Measurements from ENCODE around the gene ACAD11. TPM values are rescaled to one million over a fixed set of nuclear protein-coding genes. Genes with fewer than 3 reads are reported as not detected.

The ACAD11 gene
- total and polyA plus RNA-seq, 2 experiments from 2014 or later, result 15.6 to 17.3 TPM

DNA sequence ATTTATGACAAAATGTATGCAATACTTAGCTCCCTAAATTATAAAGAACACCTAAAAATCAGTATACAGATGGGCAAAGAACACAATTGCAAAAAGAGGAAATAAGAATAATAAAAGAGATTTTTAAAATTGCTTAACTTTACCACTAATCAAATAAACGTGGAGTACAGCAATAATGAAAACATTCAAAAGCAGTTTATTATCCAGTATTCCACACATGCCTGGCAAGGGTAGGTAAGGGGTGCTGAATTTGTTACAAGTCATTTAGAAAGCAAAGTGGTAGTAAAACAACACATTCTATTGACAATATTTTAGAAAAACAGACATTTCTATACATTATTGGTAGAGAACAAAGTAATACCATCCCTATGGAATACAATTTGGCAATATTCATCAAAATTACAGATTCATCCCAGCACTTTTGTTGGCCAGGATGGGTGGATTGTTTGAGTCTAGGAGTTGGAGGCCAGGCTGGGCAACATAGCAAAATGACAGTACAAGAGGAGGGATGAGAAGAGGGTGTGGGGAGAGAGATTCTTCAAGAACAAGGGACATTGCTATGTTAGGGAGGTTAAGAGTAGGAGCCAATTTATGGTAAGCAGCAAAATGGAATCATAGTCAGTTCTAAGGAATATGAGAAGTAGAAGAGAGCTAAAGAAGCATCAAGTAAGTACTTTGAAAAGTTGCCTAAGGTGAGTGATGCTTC lies 66.2 kb downstream of the ACAD11 start:
- TF ChIP-seq EZH2phosphoT487 (IDR thresholded peaks at IDR 0.05; ENCODE audit: insufficient read depth, low read depth), result no peak
- TF ChIP-seq EZH2 (IDR thresholded peaks at IDR 0.05; ENCODE audit: insufficient read depth, poor library complexity, severe bottlenecking), result no peak
- Histone ChIP-seq H3K4me3 (peak overlapping the region; percentile 18), H3K9ac (peak overlapping the region; percentile 57), H3K79me2 (ENCODE audit: insufficient read depth) (peaks cover 5% of the 10 kb centered on the region), H2AFZ (no peak overlapping the region), H3K27me3 (replicated peaks; ENCODE audit: insufficient read depth) (no peaks in the 10 kb centered on the region), H4K20me1 (ENCODE audit: insufficient read depth) (no peaks in the 10 kb centered on the region), H3K9me3 (ENCODE audit: low read depth) (no peaks in the 10 kb centered on the region), H3K4me1 (ENCODE audit: insufficient read depth) (peaks cover 54% of the 10 kb centered on the region), H3K4me2 (ENCODE audit: unreplicated experiment) (peak overlapping the region; percentile 64), H3K27ac (peak overlapping the region; percentile 87), H3F3A (ENCODE audit: insufficient read depth) (peaks cover 51% of the 10 kb centered on the region), H3K9me2 (ENCODE audit: insufficient read depth) (no peaks in the 10 kb centered on the region), H3K36me3 (ENCODE audit: low read depth) (no peaks in the 10 kb centered on the region)
- peak; percentile 56 for DNase-seq
- in situ Hi-C loops (cut with MboI), result no loop called here
- WGBS, 2 experiments (ENCODE audit: low coverage in 1 of 2, low lambda C conversion rate in 2 of 2, missing lambda C conversion rate in 2 of 2), result 0% methylated on average over 1 of the region's 1 CpG

DNA sequence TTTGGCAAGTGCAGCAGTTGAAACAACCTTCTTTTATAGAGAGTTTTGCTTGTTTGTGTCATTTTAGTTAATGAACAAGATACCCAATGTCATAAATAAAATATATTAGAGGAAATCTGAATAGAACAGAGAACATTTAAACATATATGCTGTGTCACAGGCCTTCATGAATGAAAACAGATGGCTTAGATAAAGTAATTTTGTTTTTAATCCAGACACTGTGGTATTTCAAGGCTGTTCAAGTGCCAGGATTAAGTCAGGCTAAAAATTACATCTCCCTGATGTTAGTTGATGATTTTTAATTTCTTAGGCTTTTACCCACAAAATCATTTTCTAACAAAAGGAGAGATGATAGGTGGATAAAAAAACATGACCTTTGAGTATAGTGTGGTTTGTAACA lies 67.4 kb downstream of the ACAD11 start:
- DNase-seq, result peak; percentile 30
- no peak for TF ChIP-seq EZH2 (IDR thresholded peaks at IDR 0.05; ENCODE audit: insufficient read depth, poor library complexity, severe bottlenecking)
- TF ChIP-seq EZH2phosphoT487 (IDR thresholded peaks at IDR 0.05; ENCODE audit: insufficient read depth, low read depth), result no peak

DNA sequence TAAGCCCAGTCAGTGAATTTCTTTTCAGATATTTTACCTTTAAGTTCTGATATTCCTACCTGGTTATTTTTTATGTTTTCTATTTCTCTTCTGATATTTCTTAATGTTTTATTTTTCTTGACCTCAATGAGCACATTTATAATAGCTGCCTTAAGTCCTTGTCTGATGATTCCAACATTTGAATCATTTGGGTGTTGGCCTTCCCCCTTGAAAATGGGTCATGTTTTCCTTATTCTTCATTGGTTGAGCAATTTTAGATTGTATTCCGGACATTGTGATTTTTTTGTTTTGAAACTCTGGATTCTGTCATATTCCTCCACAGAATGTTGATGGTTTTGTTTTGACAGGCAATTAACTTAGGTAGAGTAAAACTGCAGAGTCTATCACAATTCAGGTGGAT lies 72.2 kb downstream of the ACAD11 start:
- no peak overlapping the region for H2AFZ ChIP-seq
- H3K4me1 ChIP-seq (ENCODE audit: insufficient read depth), result peaks cover 15% of the 10 kb centered on the region
- no peaks in the 10 kb centered on the region for H3K27me3 ChIP-seq (replicated peaks; ENCODE audit: insufficient read depth)
- in situ Hi-C loops (cut with MboI), result no loop called here
- H4K20me1 ChIP-seq (ENCODE audit: insufficient read depth), result no peaks in the 10 kb centered on the region
- peak; percentile 53 for DNase-seq
- no peaks in the 10 kb centered on the region for H3K36me3 ChIP-seq (ENCODE audit: low read depth)
- no peak for TF ChIP-seq EZH2phosphoT487 (IDR thresholded peaks at IDR 0.05; ENCODE audit: insufficient read depth, low read depth)
- no peak for TF ChIP-seq EZH2 (IDR thresholded peaks at IDR 0.05; ENCODE audit: insufficient read depth, poor library complexity, severe bottlenecking)
- H3K9me2 ChIP-seq (ENCODE audit: insufficient read depth), result no peaks in the 10 kb centered on the region
- no peaks in the 10 kb centered on the region for H3K9me3 ChIP-seq (ENCODE audit: low read depth)
- no peaks in the 10 kb centered on the region for H3K79me2 ChIP-seq (ENCODE audit: insufficient read depth)
- H3K4me2 ChIP-seq (ENCODE audit: unreplicated experiment), result no peak overlapping the region
- H3K9ac ChIP-seq, result no peak overlapping the region
- no peak overlapping the region for H3K27ac ChIP-seq
- peaks cover 2% of the 10 kb centered on the region for H3F3A ChIP-seq (ENCODE audit: insufficient read depth)
- no peak overlapping the region for H3K4me3 ChIP-seq
- WGBS, 2 experiments (ENCODE audit: low coverage in 1 of 2, low lambda C conversion rate in 2 of 2, missing lambda C conversion rate in 2 of 2), result 17 to 19% methylated on average over 1 of the region's 1 CpG

More for the DNA sequence above, 67.4 kb downstream of the ACAD11 start:
- Histone ChIP-seq H3K79me2 (ENCODE audit: insufficient read depth) (no peaks in the 10 kb centered on the region), H3K9ac (peak overlapping the region; percentile 57; the same call in 1 of the 2 replicates), H3K4me1 (ENCODE audit: insufficient read depth) (peaks cover 48% of the 10 kb centered on the region), H3K36me3 (ENCODE audit: low read depth) (no peaks in the 10 kb centered on the region), H3K4me3 (no peak overlapping the region), H3F3A (ENCODE audit: insufficient read depth) (peaks cover 49% of the 10 kb centered on the region), H3K9me2 (ENCODE audit: insufficient read depth) (no peaks in the 10 kb centered on the region), H3K27me3 (replicated peaks; ENCODE audit: insufficient read depth) (no peaks in the 10 kb centered on the region), H4K20me1 (ENCODE audit: insufficient read depth) (no peaks in the 10 kb centered on the region), H3K9me3 (ENCODE audit: low read depth) (no peaks in the 10 kb centered on the region), H3K27ac (peak overlapping the region; percentile 87), H3K4me2 (ENCODE audit: unreplicated experiment) (peak overlapping the region; percentile 64), H2AFZ (no peak overlapping the region)
- in situ Hi-C loops (cut with MboI), result no loop called here

DNA sequence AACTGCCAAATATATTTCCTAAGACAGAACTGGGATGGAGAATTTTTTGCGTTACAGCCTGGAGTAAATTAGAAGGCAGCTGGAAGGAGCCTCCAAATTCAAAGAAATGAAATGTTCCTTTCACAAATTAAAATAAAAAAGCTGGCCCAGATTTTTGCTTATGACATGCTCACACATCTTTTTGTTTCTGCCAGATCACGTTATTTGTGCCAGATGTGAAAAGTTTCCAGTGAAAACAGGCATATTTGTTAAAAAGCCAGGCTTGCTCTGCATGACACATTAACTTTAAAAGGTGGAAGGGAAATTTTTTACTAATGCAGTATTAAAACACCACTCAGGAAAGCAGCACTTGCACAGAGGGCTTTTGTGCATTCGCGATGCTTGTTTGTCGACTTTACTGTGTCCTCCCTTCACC lies 85.8 kb downstream of the ACAD11 start:
- no peak for TF ChIP-seq EZH2 (IDR thresholded peaks at IDR 0.05; ENCODE audit: insufficient read depth, poor library complexity, severe bottlenecking)
- no peak for TF ChIP-seq EZH2phosphoT487 (IDR thresholded peaks at IDR 0.05; ENCODE audit: insufficient read depth, low read depth)
- Histone ChIP-seq H3K36me3 (ENCODE audit: low read depth) (no peaks in the 10 kb centered on the region; the same call in 1 of the 2 replicates), H3K9me3 (ENCODE audit: low read depth) (no peaks in the 10 kb centered on the region), H4K20me1 (ENCODE audit: insufficient read depth) (no peaks in the 10 kb centered on the region), H3F3A (ENCODE audit: insufficient read depth) (peaks cover 28% of the 10 kb centered on the region), H3K79me2 (ENCODE audit: insufficient read depth) (no peaks in the 10 kb centered on the region), H3K4me1 (ENCODE audit: insufficient read depth) (peaks cover 37% of the 10 kb centered on the region), H3K4me2 (ENCODE audit: unreplicated experiment) (peak overlapping the region; percentile 54), H3K27ac (peak overlapping the region; percentile 68), H3K9ac (peak overlapping the region; percentile 39), H2AFZ (peak overlapping the region; percentile 20), H3K4me3 (no peak overlapping the region; the same call in 1 of the 2 replicates), H3K27me3 (replicated peaks; ENCODE audit: insufficient read depth) (no peaks in the 10 kb centered on the region), H3K9me2 (ENCODE audit: insufficient read depth) (no peaks in the 10 kb centered on the region)
- in situ Hi-C loops (cut with MboI), result no loop called here
- 7 to 14% methylated on average over 5 of the region's 5 CpGs for WGBS, 2 experiments (ENCODE audit: low coverage in 1 of 2, low lambda C conversion rate in 2 of 2, missing lambda C conversion rate in 2 of 2)
- DNase-seq, result peak; percentile 74
